H1 (cell line): ENCODE data around the gene MAPK9. TPM values are rescaled to one million over a fixed set of nuclear protein-coding genes. Genes with fewer than 3 reads are reported as not detected.

Experiments used
- EP300 ChIP-seq, 2 experiments: IDR thresholded peaks; 1 replicate in 1 of 2; 2 replicates in 1 of 2; pipeline ENCODE4 v1.6.1; 2011 to 2012; ENCODE audit warnings: low read depth in 2 of 2, low read length in 2 of 2, mild to moderate bottlenecking in 2 of 2, borderline replicate concordance in 1 of 2, inconsistent platforms in 1 of 2, moderate library complexity in 1 of 2
- MAX ChIP-seq: IDR thresholded peaks from 2 replicates; pipeline ENCODE4 v1.6.1; 2012; ENCODE audit warnings: inconsistent platforms
- SAP30 ChIP-seq: fragments of 300-600 bp; sonication (generic); IDR thresholded peaks from 2 replicates; pipeline ENCODE4 v1.7.1; 2012; ENCODE audit warnings: low read length, moderate library complexity, mild to moderate bottlenecking, inconsistent platforms; ENCODE audit not compliant: insufficient read depth, insufficient replicate concordance
- polyA plus RNA-seq, 7 experiments: library from polyadenylated mRNA; depleted of rRNA in 3 of 7; stranded (reverse) in 5 of 7; unstranded in 2 of 7; fragments of >200 nt in 5 of 7; fragments of 200-250 nt in 2 of 7; gene quantifications; 1 replicate in 5 of 7; 2 replicates in 1 of 7; 4 replicates in 1 of 7; pipeline versions ENCODE4 v1.2.1 to v1.2.3, GENCODE V29; 2011 to 2013; ENCODE audit warnings: missing spikeins in 2 of 7, mixed read lengths in 2 of 7
- total RNA-seq: library from RNA; stranded (reverse); fragmentation: NEBNext Ultra II Directional; extraction: Animal tissue kit (Norgen Biotek cat#: 25700); gene quantifications from 2 replicates; pipeline ENCODE4 v1.2.1, GENCODE V29; 2021

Gene MAPK9
- total and polyA plus RNA-seq, 2 of the 8 experiments (the other 6 are each of a cell fraction or from before 2014, with no cell fraction given), result 22.3 to 43.7 TPM

- TF ChIP-seq EP300 (IDR thresholded peaks at IDR 0.05; ENCODE audit: borderline replicate concordance in 1 of 2, low read depth in 2 of 2, low read length in 2 of 2), result no peak
- no peak for TF ChIP-seq SAP30
- TF ChIP-seq MAX, result no peak
Observed at GRCh38 chr5:180302256-180302655, 10.4 kb upstream of the MAPK9 start (continued).
